KBM-7 (cell line): Measurements from ENCODE around the gene SHOX.
"Not testable (repeated sequence)": the region's sequence is repeated elsewhere in the genome, so short reads cannot be mapped to it uniquely, and the experiment has no call there.

Experiments
- DNase-seq: peaks from one replicate; pipeline ENCODE4 v3.0.0-alpha.2; 2015
- in situ Hi-C: fragments of 300-500 bp; cut with MboI; formaldehyde crosslinking; loops from 2 replicates; pipeline ENCODE4 v1.14.3; 2020; ENCODE audit warnings: low sequenced_read_pairs, low pct_unique_long_range_greater_than_20kb, mixed read lengths

SHOX gene

DNA sequence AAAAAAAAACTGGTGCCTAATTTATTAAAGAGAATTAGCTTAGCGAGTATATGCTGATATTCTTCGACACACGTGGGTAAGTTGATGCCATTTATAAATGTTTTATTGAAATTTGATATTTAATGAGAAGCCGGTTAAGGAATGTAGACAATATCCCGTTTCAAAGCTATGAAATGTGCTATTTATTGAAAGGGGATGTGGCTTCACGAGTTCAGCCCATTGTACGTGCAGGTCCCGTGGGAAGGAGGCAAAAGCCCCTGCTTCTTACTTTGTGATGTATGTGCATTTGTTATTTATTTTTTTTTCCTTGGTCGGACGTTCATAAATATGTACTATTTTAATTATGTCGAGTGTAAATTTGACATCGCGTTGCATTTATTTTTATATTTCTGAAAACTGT, 20.2 kb downstream of the SHOX start:
- in situ Hi-C loops: no loop called here
- no peak for DNase-seq

DNA sequence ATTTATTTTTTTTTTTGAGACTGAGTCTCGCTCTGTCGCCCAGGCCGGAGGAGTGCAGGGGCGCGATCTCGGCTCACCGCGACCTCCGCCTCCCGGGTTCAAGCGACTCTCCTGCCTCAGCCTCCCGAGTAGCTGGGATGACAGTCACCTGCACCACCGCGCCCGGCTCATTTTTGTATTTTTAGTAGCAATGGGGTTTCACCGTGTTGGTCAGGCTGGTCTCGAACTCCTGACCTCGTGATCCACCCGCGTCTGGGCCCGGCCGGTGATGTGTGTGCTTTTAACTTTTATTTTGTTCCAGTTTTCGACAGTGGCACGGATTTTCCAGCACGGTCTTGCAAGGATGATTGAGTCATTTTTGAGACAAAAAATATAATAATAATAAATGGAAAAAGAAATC, 21.3 kb downstream of the SHOX start:
- in situ Hi-C loops, DNase-seq: not testable (repeated sequence)

DNA sequence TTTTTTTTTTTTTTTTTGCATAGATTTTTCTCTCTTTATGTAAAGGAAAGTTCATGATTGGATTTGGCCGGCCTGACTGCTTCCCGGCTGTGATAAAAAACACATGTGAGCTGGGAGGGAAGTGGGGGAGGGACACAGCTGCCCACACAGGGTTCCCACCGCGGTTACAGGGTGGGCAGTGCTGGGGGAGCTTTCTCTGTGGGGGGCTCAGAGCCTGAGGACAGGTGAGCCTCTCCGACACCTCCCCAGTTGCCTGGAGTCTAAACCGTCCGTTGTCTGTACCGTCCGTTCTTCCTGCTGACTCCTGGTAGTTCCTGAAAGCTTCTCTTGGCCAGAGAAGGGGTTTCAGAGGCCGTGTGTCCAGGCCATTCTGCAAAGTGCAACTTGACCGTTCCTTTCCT, 21.8 kb downstream of the SHOX start:
- DNase-seq: no peak
- in situ Hi-C loops: no loop called here

GRCh38 chrX:653306-653705, 22.7 kb downstream of the SHOX start:
- in situ Hi-C loops: no loop called here
- no peak for DNase-seq

GRCh38 chrX:661154-661553, 30.6 kb downstream of the SHOX start:
- no peak for DNase-seq
- in situ Hi-C loops: no loop called here

DNA sequence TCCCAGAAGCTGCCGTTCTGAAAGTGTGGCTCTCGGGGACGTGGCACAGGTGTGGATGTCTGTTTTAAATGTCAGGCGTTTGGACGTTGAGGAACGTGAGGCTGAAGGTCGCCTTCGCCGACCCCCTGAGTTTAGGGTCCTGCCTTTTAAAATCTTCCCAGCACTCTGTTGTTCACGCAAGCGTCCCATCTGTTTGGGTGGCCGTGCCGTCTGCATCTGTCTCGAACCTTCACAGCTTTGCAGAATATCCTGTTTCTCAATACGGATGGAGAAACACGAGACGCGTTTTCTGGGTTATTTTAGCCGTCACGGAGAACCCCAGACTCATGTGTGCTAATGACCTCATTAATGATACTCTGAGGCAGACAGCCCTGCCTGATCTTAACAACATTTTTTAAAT, 31.5 kb downstream of the SHOX start:
- DNase-seq: no peak
- in situ Hi-C loops: no loop called here

GRCh38 chrX:663841-664240, 33.2 kb downstream of the SHOX start:
- DNase-seq: no peak
- in situ Hi-C loops: no loop called here

DNA sequence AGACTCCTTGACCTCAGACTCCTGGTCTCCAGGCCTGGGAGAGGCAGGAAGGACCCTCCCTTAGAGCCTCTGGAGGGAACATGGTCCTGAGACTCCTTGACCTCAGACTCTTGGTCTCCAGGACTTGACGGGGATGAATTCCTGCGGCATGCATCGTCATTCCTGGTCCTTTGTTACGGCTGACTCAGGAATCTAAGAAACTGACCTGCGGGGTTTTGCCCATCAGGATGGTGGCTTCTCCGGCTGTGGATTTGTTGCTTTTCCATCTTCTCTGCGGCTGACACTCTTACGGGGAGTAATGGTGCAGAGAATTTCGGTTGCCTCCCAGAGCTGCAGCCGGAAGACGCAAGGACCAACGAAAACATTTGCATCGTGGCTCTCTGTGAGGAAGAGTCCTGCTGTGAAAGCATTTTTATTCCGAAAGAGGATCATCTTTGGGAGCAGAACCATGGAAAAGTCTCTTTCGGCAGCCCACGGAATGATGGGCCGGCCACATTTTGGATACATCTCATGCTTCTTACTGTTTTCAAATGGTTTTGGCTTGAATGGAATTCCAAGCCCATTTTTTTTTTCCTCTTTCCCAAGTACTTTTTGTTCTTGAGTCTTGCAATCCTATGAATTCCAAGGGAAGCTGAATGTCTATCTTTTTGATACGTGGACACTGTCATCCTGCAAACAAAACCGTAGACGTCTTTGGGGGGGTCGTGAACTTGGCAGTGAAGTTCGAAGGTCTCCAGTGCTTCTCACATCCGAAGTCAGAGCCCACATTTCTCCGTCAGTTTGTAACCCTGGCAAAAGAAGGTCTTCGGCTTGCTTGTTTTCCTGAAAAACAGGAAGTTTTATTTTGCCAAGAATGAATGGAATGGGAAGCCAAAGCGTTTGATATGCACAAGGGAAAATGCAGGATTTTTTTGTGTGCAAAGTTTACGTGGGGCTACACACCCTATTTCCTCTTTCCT, 36.5 kb downstream of the SHOX start:
- in situ Hi-C loops: no loop called here
- DNase-seq: no peak

DNA sequence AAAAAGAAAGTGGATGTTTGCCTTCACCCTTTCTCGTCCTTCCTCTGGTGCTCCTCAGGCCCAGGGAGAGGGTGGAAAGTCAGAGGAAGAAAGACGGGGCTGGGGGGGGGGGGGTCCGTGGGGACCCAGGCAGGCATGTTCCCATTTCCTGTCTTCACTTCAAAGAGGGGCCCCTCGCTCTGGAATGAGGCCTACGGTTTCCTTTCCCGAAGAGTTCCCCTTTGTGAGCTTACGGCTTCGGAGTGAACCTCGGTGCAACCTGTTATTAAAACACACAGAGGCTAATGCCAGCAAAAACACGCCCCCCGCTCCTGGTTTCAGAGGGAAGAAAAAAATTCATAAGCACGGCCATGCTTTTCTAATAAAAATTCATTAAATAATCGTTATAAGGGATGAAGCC, 40.1 kb downstream of the SHOX start:
- DNase-seq: no peak
- in situ Hi-C loops: no loop called here

- in situ Hi-C loops: no loop called here
- DNase-seq: no peak
These were observed 42.3 kb downstream of the SHOX start for GRCh38 chrX:672931-673330.

DNA sequence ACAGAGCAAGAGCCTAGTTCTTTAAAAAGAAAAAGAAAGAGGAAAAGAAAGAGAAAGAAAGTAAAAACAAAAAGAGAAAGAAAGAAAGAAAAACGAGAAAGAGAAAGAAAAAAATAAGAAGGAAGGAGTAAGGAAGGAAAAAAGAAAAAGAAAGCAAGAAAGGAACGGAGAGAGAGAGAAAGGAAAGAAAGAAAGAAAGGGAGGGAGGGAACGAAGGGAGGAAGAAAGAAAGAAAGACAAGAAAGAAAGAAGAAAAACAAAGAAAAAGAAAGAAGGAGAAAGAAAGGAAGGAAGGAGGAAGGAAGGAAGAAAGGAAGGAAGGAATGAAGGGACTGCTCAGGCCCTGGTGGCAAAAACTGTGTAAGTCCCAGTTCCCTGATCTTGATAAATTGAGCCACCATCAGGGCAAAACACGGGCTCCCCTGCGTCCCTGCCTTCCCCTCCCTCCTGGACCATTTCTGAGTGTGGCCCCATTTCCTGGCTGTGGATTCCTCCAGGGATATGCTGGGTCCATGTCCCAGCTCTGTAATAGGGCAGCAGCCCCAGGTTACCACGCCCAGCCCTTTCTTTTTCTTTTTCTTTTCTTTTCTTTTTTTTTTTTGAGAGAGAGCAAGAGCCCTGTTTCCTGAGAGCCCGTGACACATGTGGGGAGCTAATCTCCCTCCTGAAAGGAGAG, 44.8 kb downstream of the SHOX start:
- no peak for DNase-seq
- in situ Hi-C loops: no loop called here

- DNase-seq: no peak
- in situ Hi-C loops: no loop called here
These were observed 45.3 kb downstream of the SHOX start for GRCh38 chrX:675955-676295.

DNA sequence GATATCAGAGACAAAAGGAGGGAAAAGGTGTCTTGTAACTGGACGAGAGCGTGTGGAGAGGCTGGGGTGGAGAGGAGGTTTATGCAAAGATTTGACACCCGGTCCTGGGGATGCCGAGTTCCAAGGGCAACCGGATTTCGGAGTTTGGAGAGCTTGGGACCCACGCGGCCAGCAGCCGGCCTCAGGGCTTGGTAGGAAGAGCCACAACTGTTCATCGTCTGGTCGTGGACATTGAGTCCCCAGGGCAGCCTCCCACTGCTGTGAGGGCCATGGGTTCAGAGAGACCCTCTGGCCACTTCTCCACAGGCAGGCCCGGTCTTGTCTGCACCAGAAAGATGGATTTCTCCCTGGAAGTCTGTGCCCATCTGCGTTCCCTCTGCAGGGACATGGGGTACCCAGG, 46.8 kb downstream of the SHOX start:
- in situ Hi-C loops: no loop called here
- DNase-seq: no peak

GRCh38 chrX:679291-679979, 48.8 kb downstream of the SHOX start:
- DNase-seq: no peak
- in situ Hi-C loops: no loop called here

DNA sequence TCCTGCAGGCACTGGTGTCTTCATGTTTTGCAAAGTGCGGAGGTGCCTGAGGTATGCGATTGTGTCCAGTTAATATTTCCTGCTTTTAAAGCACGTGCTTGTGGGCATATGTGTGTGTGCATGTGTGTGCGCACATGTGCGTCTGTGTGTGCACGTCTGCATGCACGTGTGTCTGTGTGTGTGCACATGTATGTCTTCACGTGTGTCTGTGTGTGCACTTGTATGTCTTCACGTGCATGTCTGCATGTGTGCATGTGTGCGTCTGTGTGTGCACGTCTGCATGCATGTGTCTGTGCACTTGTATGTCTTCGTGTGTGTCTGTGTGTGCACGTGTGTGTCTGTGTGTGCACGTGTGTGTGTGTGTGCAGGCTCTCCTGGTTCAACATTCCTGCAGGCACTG, 49.5 kb downstream of the SHOX start:
- no peak for DNase-seq
- in situ Hi-C loops: no loop called here

GRCh38 chrX:681989-682388, 51.4 kb downstream of the SHOX start:
- no peak for DNase-seq
- in situ Hi-C loops: no loop called here

DNA sequence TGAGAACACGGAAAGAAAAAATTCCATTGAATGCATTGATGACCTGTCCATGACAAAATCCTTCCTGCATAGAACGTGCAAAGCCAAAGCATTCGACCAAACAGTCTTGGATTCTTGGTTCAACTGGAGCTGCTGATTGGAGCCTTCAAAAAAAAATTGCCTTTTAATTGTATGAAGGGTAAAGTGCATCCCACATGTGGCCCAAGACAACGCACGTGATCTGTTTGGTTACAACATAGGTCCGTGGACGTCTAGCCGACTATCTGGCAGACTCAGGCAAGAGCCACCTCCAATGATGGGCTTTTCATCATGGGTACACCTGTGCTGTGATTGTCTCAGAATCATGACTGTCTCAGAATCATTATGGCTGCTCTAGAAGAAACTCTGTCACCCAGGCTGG, 52.3 kb downstream of the SHOX start:
- DNase-seq: no peak
- in situ Hi-C loops: no loop called here

GRCh38 chrX:683576-683975, 53.0 kb downstream of the SHOX start:
- in situ Hi-C loops: no loop called here
- no peak for DNase-seq

- DNase-seq: no peak
- in situ Hi-C loops: no loop called here
These were observed 54.8 kb downstream of the SHOX start for GRCh38 chrX:685120-686032.
